ENCODE data around the gene USP20.

Gene USP20

DNA sequence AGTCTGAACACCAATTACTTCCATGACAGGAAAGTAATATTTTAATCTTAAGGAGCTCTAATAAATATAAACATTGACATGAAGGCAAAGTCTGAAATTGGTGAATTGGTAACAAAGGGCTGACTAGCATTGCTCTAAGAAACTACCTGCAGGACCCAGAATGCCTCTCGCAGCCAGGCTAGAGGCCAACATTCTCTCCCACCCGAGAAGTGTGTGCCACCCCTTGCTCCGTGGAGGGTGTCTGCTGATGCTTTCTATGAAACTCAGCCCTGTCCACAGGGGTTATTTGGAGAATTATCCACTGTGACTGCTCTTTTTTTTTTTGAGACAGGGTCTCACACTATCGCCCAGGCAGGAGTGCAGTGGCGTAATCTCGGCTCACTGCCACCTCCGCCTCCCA, 81.4 kb downstream of the USP20 start:
- TF ChIP-seq CTCF (IDR thresholded peaks at IDR 0.05) = no peak

- TF ChIP-seq CTCF (IDR thresholded peaks at IDR 0.05) = no peak
Measured at GRCh38 chr9:129918296-129918950, 83.2 kb downstream of the USP20 start.

DNA sequence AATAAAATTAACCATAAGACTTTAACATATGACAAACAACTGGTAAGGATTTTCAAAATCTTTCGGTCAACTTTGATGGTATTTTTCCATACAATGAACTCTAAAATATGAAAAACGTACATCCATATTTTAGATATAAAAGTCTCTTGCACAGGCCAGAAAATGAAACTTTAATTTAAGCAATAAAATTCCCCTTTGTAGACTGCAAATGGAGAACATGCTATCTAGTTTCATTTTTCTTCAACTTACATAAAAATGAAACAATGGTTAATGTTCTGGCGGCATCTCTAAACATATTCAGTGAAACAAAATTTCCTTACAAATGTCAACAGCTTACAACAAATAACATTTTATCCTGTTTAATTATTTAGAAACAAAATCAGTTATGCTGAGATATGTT, 84.0 kb downstream of the USP20 start:
- no peak for TF ChIP-seq CTCF (IDR thresholded peaks at IDR 0.05)

DNA sequence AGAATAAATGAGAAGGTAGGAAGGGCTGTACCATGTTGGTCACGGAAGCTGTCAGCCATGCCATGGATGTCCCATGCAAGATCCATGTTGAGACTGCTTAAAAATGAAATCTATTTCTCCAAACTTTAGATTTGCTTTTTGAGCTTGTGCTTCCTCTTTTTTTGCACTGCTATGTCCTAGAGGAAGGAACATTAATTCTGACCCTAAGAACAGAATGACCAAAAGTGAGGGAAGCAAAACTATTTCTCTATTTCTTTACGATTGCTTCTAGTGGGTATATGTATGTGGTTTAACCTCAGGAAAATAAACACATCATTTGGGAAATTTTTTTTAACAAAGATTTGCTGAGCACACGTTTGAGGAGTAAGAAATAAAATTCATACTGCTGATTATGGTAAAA, 84.6 kb downstream of the USP20 start:
- no peak for TF ChIP-seq CTCF (IDR thresholded peaks at IDR 0.05)

- no peak for TF ChIP-seq CTCF (IDR thresholded peaks at IDR 0.05)
Measured at GRCh38 chr9:129921905-129922304, 86.6 kb downstream of the USP20 start.

DNA sequence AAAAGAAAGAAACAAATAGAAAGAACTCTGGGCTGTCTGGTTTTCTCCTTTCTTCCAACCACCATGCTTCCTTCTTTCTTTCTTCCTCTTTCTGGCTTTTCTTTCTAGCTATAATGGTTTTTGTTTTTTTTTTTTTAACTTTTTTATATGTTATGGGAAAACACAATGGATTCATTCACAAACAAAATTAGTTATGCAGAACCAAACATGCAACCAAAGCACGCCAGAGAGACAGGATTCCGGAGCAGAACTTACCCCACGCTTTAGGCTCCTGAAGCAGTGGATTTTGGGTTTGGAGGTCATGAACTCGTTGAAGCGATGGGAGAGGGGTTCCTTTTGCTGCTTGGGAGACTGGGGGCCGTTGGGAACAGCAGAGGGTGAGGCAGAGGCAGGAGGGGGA, 88.3 kb downstream of the USP20 start:
- TF ChIP-seq CTCF (IDR thresholded peaks at IDR 0.05) = no peak

- TF ChIP-seq CTCF (IDR thresholded peaks at IDR 0.05) = no peak
Measured at GRCh38 chr9:129929496-129930125, 94.4 kb downstream of the USP20 start.

Measured in LNCAP (cell line).